Neural crest cell (in vitro differentiated cells): ENCODE data around the gene GBF1. TPM values are rescaled to one million over a fixed set of nuclear protein-coding genes. Genes with fewer than 3 reads are reported as not detected.

Experiments used
- DNase-seq: peaks from one replicate; pipeline ENCODE4 v3.0.0; 2021; ENCODE audit warnings: low read depth, mixed read lengths, low spot score
- H3K27ac Mint-ChIP-seq: one replicate; pipeline ENCODE4 v1.8.0; 2021; ENCODE audit warnings: mild to moderate bottlenecking, mixed read lengths; ENCODE audit not compliant: unreplicated experiment
- H3K27me3 Mint-ChIP-seq: 2 replicates; pipeline ENCODE4 v1.8.0; 2021; ENCODE audit warnings: low read depth, mild to moderate bottlenecking, mixed read lengths
- H3K36me3 Mint-ChIP-seq: 2 replicates; pipeline ENCODE4 v1.8.0; 2021; ENCODE audit warnings: low read depth, mild to moderate bottlenecking, mixed read lengths
- H3K4me1 Mint-ChIP-seq: 2 replicates; pipeline ENCODE4 v1.8.0; 2021; ENCODE audit warnings: mixed read lengths
- H3K4me3 Mint-ChIP-seq: one replicate; pipeline ENCODE4 v1.8.0; 2021; ENCODE audit warnings: mild to moderate bottlenecking, mixed read lengths
- H3K9me3 Mint-ChIP-seq: 2 replicates; pipeline ENCODE4 v1.8.0; 2021; ENCODE audit warnings: mixed read lengths
- CTCF ChIP-seq: fragments of 200-600 bp; sonication (generic); conservative IDR thresholded peaks from 2 replicates; pipeline ENCODE4 v1.5.0; 2021; ENCODE audit warnings: antibody characterized with exemption, mild to moderate bottlenecking
- total RNA-seq: library from RNA; stranded (reverse); gene quantifications from 2 replicates; pipeline ENCODE4 v1.2.1, GENCODE V29; 2021

GBF1 gene
- total RNA-seq, 1 donor from 2014 or later: 43.2 TPM

GRCh38 chr10:102384606-102385429 is 139.5 kb downstream of the GBF1 start:
- peaks cover 2% of the 10 kb centered on the region for H3K36me3 Mint-ChIP-seq
- TF ChIP-seq CTCF: no peak

GRCh38 chr10:102389894-102390293 is 144.6 kb downstream of the GBF1 start:
- no peak overlapping the region for H3K4me3 Mint-ChIP-seq
- H3K4me1 Mint-ChIP-seq: peaks cover 20% of the 10 kb centered on the region
- no peak for TF ChIP-seq CTCF
- no peaks in the 10 kb centered on the region for H3K36me3 Mint-ChIP-seq
- H3K9me3 Mint-ChIP-seq: no peaks in the 10 kb centered on the region
- no peak overlapping the region for H3K27ac Mint-ChIP-seq
- no peak for DNase-seq
- peaks cover 36% of the 10 kb centered on the region for H3K27me3 Mint-ChIP-seq

More at GRCh38 chr10:102384606-102385429, 139.5 kb downstream of the GBF1 start:
- H3K27ac Mint-ChIP-seq: peak overlapping the region; percentile 40
- DNase-seq: no peak
- H3K4me1 Mint-ChIP-seq: peaks cover 6% of the 10 kb centered on the region
- peaks cover 4% of the 10 kb centered on the region for H3K27me3 Mint-ChIP-seq
- H3K4me3 Mint-ChIP-seq: no peak overlapping the region
- H3K9me3 Mint-ChIP-seq: no peaks in the 10 kb centered on the region

GRCh38 chr10:102392306-102392705 is 147.0 kb downstream of the GBF1 start:
- H3K4me1 Mint-ChIP-seq: peaks cover 29% of the 10 kb centered on the region
- TF ChIP-seq CTCF: no peak
- peaks cover 36% of the 10 kb centered on the region for H3K27me3 Mint-ChIP-seq
- H3K36me3 Mint-ChIP-seq: no peaks in the 10 kb centered on the region
- no peak for DNase-seq
- H3K4me3 Mint-ChIP-seq: peak overlapping the region; percentile 75
- no peaks in the 10 kb centered on the region for H3K9me3 Mint-ChIP-seq
- no peak overlapping the region for H3K27ac Mint-ChIP-seq

GRCh38 chr10:102393411-102394078 is 148.2 kb downstream of the GBF1 start:
- no peak for DNase-seq
- Mint-ChIP-seq H3K27me3 (peaks cover 36% of the 10 kb centered on the region), H3K9me3 (no peaks in the 10 kb centered on the region), H3K4me3 (peak overlapping the region; percentile 92), H3K36me3 (no peaks in the 10 kb centered on the region), H3K4me1 (peaks cover 33% of the 10 kb centered on the region), H3K27ac (no peak overlapping the region)
- TF ChIP-seq CTCF: no peak

- peak overlapping the region; percentile 92 for H3K4me3 Mint-ChIP-seq
These were observed 148.9 kb downstream of the GBF1 start for GRCh38 chr10:102394079-102394800.

More at GRCh38 chr10:102394079-102394800, 148.9 kb downstream of the GBF1 start:
- peaks cover 33% of the 10 kb centered on the region for H3K4me1 Mint-ChIP-seq
- TF ChIP-seq CTCF: peak; percentile 99
- H3K27me3 Mint-ChIP-seq: peaks cover 33% of the 10 kb centered on the region
- no peak overlapping the region for H3K27ac Mint-ChIP-seq
- DNase-seq: peak; percentile 87
- H3K36me3 Mint-ChIP-seq: no peaks in the 10 kb centered on the region
- H3K9me3 Mint-ChIP-seq: no peaks in the 10 kb centered on the region
